Activated naive CD4-positive, alpha-beta T cell treated with anti-CD3 and anti-CD28 coated beads, Interleukin-2, amount 50 U/mL, for 16 hours (primary cell): Measurements from ENCODE around the gene HOXC11.

Source experiments
- DNase-seq: peaks from one replicate; pipeline ENCODE4 v3.0.0-alpha.2; 2020

The HOXC11 gene

GRCh38 chr12:53975064-53975471 is 2.1 kb downstream of the HOXC11 start:
- no peak for DNase-seq

GRCh38 chr12:53975479-53976152 is 2.7 kb downstream of the HOXC11 start:
- DNase-seq: no peak

GRCh38 chr12:53976172-53976822 is 3.4 kb downstream of the HOXC11 start:
- DNase-seq: no peak

- no peak for DNase-seq
Measured at GRCh38 chr12:53976823-53977595, 4.1 kb downstream of the HOXC11 start.

- DNase-seq: no peak
Measured at GRCh38 chr12:53977596-53978445, 4.9 kb downstream of the HOXC11 start.

GRCh38 chr12:53978477-53979356 is 5.8 kb downstream of the HOXC11 start:
- no peak for DNase-seq

- DNase-seq: no peak
Measured at GRCh38 chr12:53980104-53980801, 7.3 kb downstream of the HOXC11 start.

- DNase-seq: no peak
Measured at GRCh38 chr12:53980802-53981496, 8.0 kb downstream of the HOXC11 start.

GRCh38 chr12:53981634-53982565 is 9.0 kb downstream of the HOXC11 start:
- DNase-seq: no peak

- DNase-seq: no peak
Measured at GRCh38 chr12:53982648-53983567, 10.0 kb downstream of the HOXC11 start.

GRCh38 chr12:53983568-53983949 is 10.6 kb downstream of the HOXC11 start:
- no peak for DNase-seq

- no peak for DNase-seq
Measured at GRCh38 chr12:53983950-53984572, 11.1 kb downstream of the HOXC11 start.

- DNase-seq: peak; percentile 75
Measured at GRCh38 chr12:53984901-53985691, 12.2 kb downstream of the HOXC11 start, which contains the start of gene HOXC10. Gene HOXC10 (plus strand): TSS chr12:53985146. CDS start chr12:53985260, 114 bp downstream.

GRCh38 chr12:53985692-53985993 is 12.7 kb downstream of the HOXC11 start:
- DNase-seq: no peak

- DNase-seq: no peak
Measured at GRCh38 chr12:53985994-53986685, 13.2 kb downstream of the HOXC11 start.
